ENCODE measurements around the gene GNAO1. TPM values are rescaled to one million over a fixed set of nuclear protein-coding genes. Genes with fewer than 3 reads are reported as not detected.

GNAO1 gene
- polyA plus RNA-seq, 1 donor (not counting 4 experiments of a cell fraction or from before 2014, with no cell fraction given) = 0.13 TPM

DNA sequence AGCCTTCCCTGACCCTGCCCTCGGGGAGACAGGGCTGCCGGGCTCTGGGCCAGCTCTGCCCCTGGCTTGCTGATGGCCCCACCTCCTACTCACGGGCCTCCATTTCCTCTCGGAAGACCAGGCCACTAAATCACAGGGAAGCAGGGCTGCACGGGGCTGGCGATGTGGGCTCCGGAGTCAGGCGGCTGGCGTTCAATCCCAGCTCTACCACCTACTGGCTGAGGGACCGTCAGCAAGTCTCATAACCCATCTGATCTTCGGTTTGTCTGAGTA is 120.7 kb downstream of the GNAO1 start:
- no peak overlapping the region for H3K9ac ChIP-seq (ENCODE audit: control insufficient read depth, extremely low read depth, insufficient read depth, low read length)
- H3K9me3 ChIP-seq (ENCODE audit: control insufficient read depth, low read depth, low read length) = no peaks in the 10 kb centered on the region
- peaks cover 6% of the 10 kb centered on the region for H3K27me3 ChIP-seq (ENCODE audit: control insufficient read depth, extremely low read depth, insufficient read depth, low read length)
- DNase-seq (ENCODE audit: low read depth, low spot score) (no peak), FAIRE-seq (no peak)
- no peaks in the 10 kb centered on the region for H3K79me2 ChIP-seq (ENCODE audit: control insufficient read depth, insufficient read depth, low read length)
- no peak overlapping the region for H3K27ac ChIP-seq (ENCODE audit: control insufficient read depth, insufficient read depth, low read length)
- no peaks in the 10 kb centered on the region for H3K36me3 ChIP-seq (ENCODE audit: control insufficient read depth in 2 of 2, extremely low read depth in 1 of 2, insufficient read depth in 2 of 2, low read length in 2 of 2)
- H2AFZ ChIP-seq (ENCODE audit: control insufficient read depth, low read length) = no peak overlapping the region
- TF ChIP-seq, protein P1, sequence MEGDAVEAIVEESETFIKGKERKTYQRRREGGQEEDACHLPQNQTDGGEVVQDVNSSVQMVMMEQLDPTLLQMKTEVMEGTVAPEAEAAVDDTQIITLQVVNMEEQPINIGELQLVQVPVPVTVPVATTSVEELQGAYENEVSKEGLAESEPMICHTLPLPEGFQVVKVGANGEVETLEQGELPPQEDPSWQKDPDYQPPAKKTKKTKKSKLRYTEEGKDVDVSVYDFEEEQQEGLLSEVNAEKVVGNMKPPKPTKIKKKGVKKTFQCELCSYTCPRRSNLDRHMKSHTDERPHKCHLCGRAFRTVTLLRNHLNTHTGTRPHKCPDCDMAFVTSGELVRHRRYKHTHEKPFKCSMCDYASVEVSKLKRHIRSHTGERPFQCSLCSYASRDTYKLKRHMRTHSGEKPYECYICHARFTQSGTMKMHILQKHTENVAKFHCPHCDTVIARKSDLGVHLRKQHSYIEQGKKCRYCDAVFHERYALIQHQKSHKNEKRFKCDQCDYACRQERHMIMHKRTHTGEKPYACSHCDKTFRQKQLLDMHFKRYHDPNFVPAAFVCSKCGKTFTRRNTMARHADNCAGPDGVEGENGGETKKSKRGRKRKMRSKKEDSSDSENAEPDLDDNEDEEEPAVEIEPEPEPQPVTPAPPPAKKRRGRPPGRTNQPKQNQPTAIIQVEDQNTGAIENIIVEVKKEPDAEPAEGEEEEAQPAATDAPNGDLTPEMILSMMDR (optimal IDR thresholded peaks at IDR 0.05 in 1 of 3, IDR thresholded peaks at IDR 0.05 in 1 of 3, conservative IDR thresholded peaks at IDR 0.05 in 1 of 3; ENCODE audit: extremely low read depth in 1 of 3, insufficient read depth in 2 of 3, low read length in 3 of 3) = no peak
- no peak for TF ChIP-seq EZH2 (IDR thresholded peaks at IDR 0.05; ENCODE audit: low read length)
- H3K4me1 ChIP-seq (ENCODE audit: control insufficient read depth, extremely low read depth, insufficient read depth, low read length) = no peaks in the 10 kb centered on the region
- H3K4me2 ChIP-seq (ENCODE audit: control insufficient read depth, extremely low read depth, insufficient read depth, low read depth, low read length) = no peak overlapping the region
- no peak overlapping the region for H3K4me3 ChIP-seq (ENCODE audit: control insufficient read depth in 2 of 3, extremely low read depth in 1 of 3, insufficient read depth in 2 of 3, low read depth in 1 of 3, low read length in 3 of 3)
- H4K20me1 ChIP-seq (ENCODE audit: control insufficient read depth, extremely low read depth, insufficient read depth, low read length) = no peaks in the 10 kb centered on the region
- dilution Hi-C loops (cut with MboI; ENCODE audit: extremely low pct_ligation_motif_present, low sequenced_read_pairs) = no loop called here
- H3K9me1 ChIP-seq (ENCODE audit: control insufficient read depth, extremely low read depth, insufficient read depth, low read length) = no peaks in the 10 kb centered on the region

DNA sequence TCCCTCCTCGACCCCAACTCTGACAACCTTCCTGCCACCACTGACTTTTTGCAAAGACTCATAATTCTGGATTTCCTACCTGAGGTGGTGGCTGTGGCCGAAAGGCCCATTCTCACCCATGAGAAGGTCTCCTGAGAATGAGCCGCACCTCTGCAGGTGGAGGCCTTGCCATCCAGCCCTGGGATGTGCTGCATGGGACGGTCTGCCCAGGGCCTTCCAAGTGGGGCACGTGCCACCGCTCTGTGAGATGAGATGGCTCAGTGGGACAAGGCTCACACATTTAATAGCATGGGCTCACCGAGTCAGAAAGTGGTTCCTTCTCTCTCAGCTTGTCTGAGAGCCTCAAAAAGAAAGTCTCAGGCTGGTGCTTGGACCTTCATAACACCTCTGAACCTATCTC is 121.3 kb downstream of the GNAO1 start:
- no peak overlapping the region for H2AFZ ChIP-seq (ENCODE audit: control insufficient read depth, low read length)
- no peak overlapping the region for H3K4me2 ChIP-seq (ENCODE audit: control insufficient read depth, extremely low read depth, insufficient read depth, low read depth, low read length)
- H3K9ac ChIP-seq (ENCODE audit: control insufficient read depth, extremely low read depth, insufficient read depth, low read length) = no peak overlapping the region
- H4K20me1 ChIP-seq (ENCODE audit: control insufficient read depth, extremely low read depth, insufficient read depth, low read length) = no peaks in the 10 kb centered on the region
- no peaks in the 10 kb centered on the region for H3K4me1 ChIP-seq (ENCODE audit: control insufficient read depth, extremely low read depth, insufficient read depth, low read length)
- no peak for FAIRE-seq
- H3K9me1 ChIP-seq (ENCODE audit: control insufficient read depth, extremely low read depth, insufficient read depth, low read length) = no peaks in the 10 kb centered on the region
- H3K79me2 ChIP-seq (ENCODE audit: control insufficient read depth, insufficient read depth, low read length) = no peaks in the 10 kb centered on the region
- no peak for DNase-seq (ENCODE audit: low read depth, low spot score)
- TF ChIP-seq, protein P1 (optimal IDR thresholded peaks at IDR 0.05 in 1 of 3, IDR thresholded peaks at IDR 0.05 in 1 of 3, conservative IDR thresholded peaks at IDR 0.05 in 1 of 3; ENCODE audit: extremely low read depth in 1 of 3, insufficient read depth in 2 of 3, low read length in 3 of 3) = no peak
- TF ChIP-seq EZH2 (IDR thresholded peaks at IDR 0.05; ENCODE audit: low read length) = no peak
- H3K36me3 ChIP-seq (ENCODE audit: control insufficient read depth in 2 of 2, extremely low read depth in 1 of 2, insufficient read depth in 2 of 2, low read length in 2 of 2) = no peaks in the 10 kb centered on the region
- H3K27me3 ChIP-seq (ENCODE audit: control insufficient read depth, extremely low read depth, insufficient read depth, low read length) = peaks cover 4% of the 10 kb centered on the region
- H3K27ac ChIP-seq (ENCODE audit: control insufficient read depth, insufficient read depth, low read length) = no peak overlapping the region
- H3K9me3 ChIP-seq (ENCODE audit: control insufficient read depth, low read depth, low read length) = no peaks in the 10 kb centered on the region
- dilution Hi-C loops (cut with MboI; ENCODE audit: extremely low pct_ligation_motif_present, low sequenced_read_pairs) = no loop called here
- no peak overlapping the region for H3K4me3 ChIP-seq (ENCODE audit: control insufficient read depth in 2 of 3, extremely low read depth in 1 of 3, insufficient read depth in 2 of 3, low read depth in 1 of 3, low read length in 3 of 3)

Measured in keratinocyte (primary cell).